HepG2 (cell line): ENCODE measurements around the gene PPDPF. TPM values are rescaled to one million over a fixed set of nuclear protein-coding genes. Genes with fewer than 3 reads are reported as not detected.

Source experiments
- ATAC-seq: fragments of 200-7000 bp; cut with Tn5 transposase; 3 replicates; pipeline ENCODE4 v1.9.1; 2020; ENCODE audit warnings: mild to moderate bottlenecking, moderate library complexity
- BruUV-seq: library from RNA; stranded (reverse); fragments of 400-500 nt; replicated peaks from 2 replicates; lab custom pipeline; 2021; lab: Mats Ljungman, UMichigan
- CTCF ChIA-PET: fragments of 300-600 bp; formaldehyde crosslinking; extraction: SDS; loops from one replicate; lab custom pipeline; 2021; ENCODE audit warnings: low total read pairs, inconsistent platforms, low intra/inter-chr PET ratio; lab: Yijun Ruan, JAX
- POLR2A ChIA-PET: fragments of 350-600 bp; sonication (Branson Sonifier 250); formaldehyde crosslinking; loops from one replicate; lab custom pipeline; 2020; ENCODE audit warnings: antibody characterized with exemption, inconsistent platforms; lab: Yijun Ruan, JAX
- DNase-seq: peaks from one replicate; pipeline ENCODE4 v3.0.0-alpha.2; 2015; ENCODE audit warnings: low spot score
- FAIRE-seq: peaks from 3 replicates; lab custom pipeline; 2011; peaks lifted over from hg19 to GRCh38; lab: Jason Lieb, UNC
- H2AFZ ChIP-seq: one replicate; pipeline ENCODE4 v1.6.1; 2011; ENCODE audit warnings: low read length, inconsistent platforms
- H3K27ac ChIP-seq: fragments of 300-600 bp; 3 replicates; pipeline ENCODE4 v1.8.0; 2011; ENCODE audit warnings: mixed run types, mild to moderate bottlenecking, mixed read lengths, low read length, inconsistent platforms; ENCODE audit not compliant: insufficient read depth; ENCODE audit errors: extremely low read length
- H3K27me3 ChIP-seq, 2 experiments: fragments of 200-600 bp in 1 of 2; 2 replicates in 1 of 2; 3 replicates in 1 of 2; pipeline versions ENCODE4 v1.6.0 to v1.8.0; 2011; ENCODE audit warnings: low read length in 2 of 2, mild to moderate bottlenecking in 2 of 2, moderate library complexity in 2 of 2, inconsistent platforms in 1 of 2; ENCODE audit not compliant: insufficient read depth in 2 of 2, control insufficient read depth in 1 of 2
- H3K36me3 ChIP-seq, 2 experiments: fragments of 200-600 bp in 1 of 2; replicated peaks in 1 of 2; 2 replicates in 1 of 2; 3 replicates in 1 of 2; pipeline versions ENCODE4 v1.5.1 to v1.8.0; 2011; ENCODE audit warnings: low read length in 2 of 2, inconsistent platforms in 1 of 2; ENCODE audit not compliant: insufficient read depth in 2 of 2, control insufficient read depth in 1 of 2
- H3K4me1 ChIP-seq: 2 replicates; pipeline ENCODE4 v1.5.1; 2012; ENCODE audit warnings: low read length, inconsistent platforms; ENCODE audit not compliant: insufficient read depth
- H3K4me2 ChIP-seq: 2 replicates; pipeline ENCODE4 v1.6.0; 2011; ENCODE audit warnings: low read depth, low read length, inconsistent platforms
- H3K4me3 ChIP-seq, 3 experiments: fragments of 200-600 bp in 1 of 3; sonication (generic), shearing (Covaris generic) in 1 of 3; replicated peaks in 1 of 3; 2 replicates each; pipeline ENCODE4 v1.5.1; 2011 to 2016; ENCODE audit warnings: low read length in 3 of 3, inconsistent platforms in 2 of 3, low read depth in 2 of 3, mild to moderate bottlenecking in 2 of 3, control low read depth in 1 of 3, mixed read lengths in 1 of 3; ENCODE audit not compliant: insufficient read depth in 1 of 3
- H3K79me2 ChIP-seq: one replicate; pipeline ENCODE4 v1.6.1; 2011; ENCODE audit warnings: low read length, inconsistent platforms; ENCODE audit not compliant: insufficient read depth
- H3K9ac ChIP-seq: 2 replicates; pipeline ENCODE4 v1.6.0; 2011; ENCODE audit warnings: mild to moderate bottlenecking, low read depth, low read length, inconsistent platforms; ENCODE audit not compliant: insufficient read depth
- H3K9me3 ChIP-seq: 2 replicates; pipeline ENCODE4 v1.5.1; 2012; ENCODE audit warnings: mild to moderate bottlenecking, low read length
- H4K20me1 ChIP-seq: 2 replicates; pipeline ENCODE4 v1.6.0; 2011; ENCODE audit warnings: inconsistent platforms, mild to moderate bottlenecking, low read length, moderate library complexity; ENCODE audit not compliant: insufficient read depth
- CAMTA2 ChIP-seq: sonication (generic); formaldehyde crosslinking; IDR thresholded peaks from 2 replicates; pipeline ENCODE4 v1.4.0; 2020; ENCODE audit warnings: mild to moderate bottlenecking, missing genetic modification reagents, borderline replicate concordance
- DMAP1 ChIP-seq: IDR thresholded peaks from 2 replicates; pipeline ENCODE4 v1.6.1; 2016
- HOXA3 ChIP-seq: sonication (generic); formaldehyde crosslinking; IDR thresholded peaks from 2 replicates; pipeline ENCODE4 v1.5.0; 2020; ENCODE audit warnings: missing genetic modification reagents
- JDP2 ChIP-seq: sonication (generic); formaldehyde crosslinking; IDR thresholded peaks from 2 replicates; pipeline ENCODE4 v1.8.1; 2022; ENCODE audit warnings: missing genetic modification reagents, borderline replicate concordance
- LCORL ChIP-seq, 2 experiments: fragments of 450-650 bp in 1 of 2; sonication (generic) in 1 of 2; formaldehyde crosslinking in 1 of 2; IDR thresholded peaks; 2 replicates each; pipeline versions ENCODE4 v1.5.0 to v1.6.1; 2017 to 2020; ENCODE audit warnings: antibody characterized with exemption in 1 of 2, missing genetic modification reagents in 1 of 2
- MEIS2 ChIP-seq: sonication (generic); formaldehyde crosslinking; IDR thresholded peaks from 2 replicates; pipeline ENCODE4 v1.9.0; 2021; ENCODE audit warnings: mild to moderate bottlenecking, missing genetic modification reagents
- TBX2 ChIP-seq: sonication (generic); formaldehyde crosslinking; IDR thresholded peaks from 2 replicates; pipeline ENCODE4 v1.5.0; 2020; ENCODE audit warnings: missing genetic modification reagents, mild to moderate bottlenecking, borderline replicate concordance
- ZNF3 ChIP-seq: IDR thresholded peaks from 2 replicates; pipeline ENCODE4 v1.7.0; 2017; ENCODE audit warnings: inconsistent platforms
- ZNF441 ChIP-seq: sonication (generic); formaldehyde crosslinking; IDR thresholded peaks from 2 replicates; pipeline ENCODE4 v1.7.0; 2021; ENCODE audit warnings: missing genetic modification reagents, borderline replicate concordance
- ZNF792 ChIP-seq: IDR thresholded peaks from 2 replicates; pipeline ENCODE4 v1.6.1; 2016
- WGBS: methylation state at CpG from one replicate; pipeline ENCODE4 v1.1.6; 2017; ENCODE audit warnings: low lambda C conversion rate; 5-methylcytosine and 5-hydroxymethylcytosine counted together
- in situ Hi-C: cut with HindIII; loops from 2 replicates; pipeline ENCODE4 v1.10.0; 2017; ENCODE audit warnings: low pct_unique_long_range_greater_than_20kb; ENCODE audit not compliant: extremely low pct_ligation_motif_present
- intact Hi-C: fragments of 100-400 bp; cut with micrococcal nuclease; formaldehyde crosslinking; loops from one replicate; pipeline ENCODE4 v1.10.0; 2022; ENCODE audit not compliant: unreplicated experiment
- polyA plus RNA-seq, 8 experiments: library from polyadenylated mRNA; depleted of rRNA in 3 of 8; stranded (reverse) in 7 of 8; unstranded in 1 of 8; fragments of >200 nt; fragmentation: Illumina TruSeq in 4 of 8; extraction: Trizol in 4 of 8; gene quantifications; 2 replicates each; pipeline versions ENCODE4 v1.2.1 to v1.2.3, GENCODE V29; 2011 to 2016; ENCODE audit warnings: low read depth in 4 of 8, missing spikeins in 1 of 8, mixed read lengths in 1 of 8; ENCODE audit not compliant: insufficient read depth in 1 of 8
- total RNA-seq, 5 experiments: library from RNA; depleted of rRNA; stranded (reverse); fragments of >200 nt; fragmentation: Illumina TruSeq; extraction: Trizol; gene quantifications; 2 replicates each; pipeline ENCODE4 v1.2.3, GENCODE V29; 2016; ENCODE audit warnings: low read depth in 1 of 5
- TF ChIP-seq, protein P1 (sequence below): sonication (generic); formaldehyde crosslinking; IDR thresholded peaks from 2 replicates; pipeline ENCODE4 v1.4.0; 2020; ENCODE audit warnings: missing genetic modification reagents
- TF ChIP-seq, protein P2 (sequence below): sonication (generic); formaldehyde crosslinking; IDR thresholded peaks from 2 replicates; pipeline ENCODE4 v1.4.0; 2020; ENCODE audit warnings: mild to moderate bottlenecking, missing genetic modification reagents
- TF ChIP-seq, protein P3 (sequence below): sonication (generic); formaldehyde crosslinking; IDR thresholded peaks from 2 replicates; pipeline ENCODE4 v1.5.0; 2020; ENCODE audit warnings: mild to moderate bottlenecking, missing genetic modification reagents, moderate library complexity
- TF ChIP-seq, protein P4 (sequence below): sonication (generic); formaldehyde crosslinking; IDR thresholded peaks from 2 replicates; pipeline ENCODE4 v1.5.1; 2020; ENCODE audit warnings: mild to moderate bottlenecking, moderate library complexity, missing genetic modification reagents

PPDPF gene
- total and polyA plus RNA-seq, 2 of the 13 experiments (the other 11 are each of a cell fraction or from before 2014, with no cell fraction given), result 1.8 to 7.0 TPM

DNA sequence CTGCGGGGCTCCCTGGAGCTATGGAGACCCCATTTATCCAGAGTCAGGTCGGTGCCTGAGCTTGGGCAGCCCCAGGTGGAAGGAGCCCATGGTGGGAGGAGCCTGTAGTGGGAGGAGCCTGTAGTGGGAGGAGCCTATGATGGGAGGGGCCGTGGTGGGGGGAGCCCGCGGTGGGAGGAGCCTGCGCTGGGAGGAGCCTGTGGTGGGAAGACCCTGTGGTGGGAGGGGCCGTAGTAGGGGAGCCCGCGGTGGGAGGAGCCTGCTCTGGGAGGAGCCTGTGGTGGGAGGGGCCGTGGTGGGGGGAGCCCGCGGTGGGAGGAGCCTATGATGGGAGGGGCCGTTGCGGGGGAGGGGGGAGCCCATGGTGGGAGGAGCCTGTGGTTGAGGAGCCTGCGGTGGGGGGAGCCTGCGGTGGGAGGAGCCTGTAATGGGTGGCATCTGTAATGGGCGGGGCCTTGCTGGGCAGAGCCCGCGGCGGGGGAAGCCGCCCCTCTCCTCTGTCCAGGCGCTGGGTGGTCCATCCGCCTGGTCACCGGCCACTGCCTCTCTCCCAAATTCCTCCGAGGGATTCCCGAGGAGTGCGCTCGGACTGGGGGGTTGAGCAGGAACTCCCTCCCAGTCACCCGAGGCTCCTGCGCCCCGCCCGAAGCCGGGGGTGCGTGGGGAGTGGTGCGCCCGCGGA is 32.8 kb downstream of the PPDPF start (continued):
- TF ChIP-seq, protein P1, sequence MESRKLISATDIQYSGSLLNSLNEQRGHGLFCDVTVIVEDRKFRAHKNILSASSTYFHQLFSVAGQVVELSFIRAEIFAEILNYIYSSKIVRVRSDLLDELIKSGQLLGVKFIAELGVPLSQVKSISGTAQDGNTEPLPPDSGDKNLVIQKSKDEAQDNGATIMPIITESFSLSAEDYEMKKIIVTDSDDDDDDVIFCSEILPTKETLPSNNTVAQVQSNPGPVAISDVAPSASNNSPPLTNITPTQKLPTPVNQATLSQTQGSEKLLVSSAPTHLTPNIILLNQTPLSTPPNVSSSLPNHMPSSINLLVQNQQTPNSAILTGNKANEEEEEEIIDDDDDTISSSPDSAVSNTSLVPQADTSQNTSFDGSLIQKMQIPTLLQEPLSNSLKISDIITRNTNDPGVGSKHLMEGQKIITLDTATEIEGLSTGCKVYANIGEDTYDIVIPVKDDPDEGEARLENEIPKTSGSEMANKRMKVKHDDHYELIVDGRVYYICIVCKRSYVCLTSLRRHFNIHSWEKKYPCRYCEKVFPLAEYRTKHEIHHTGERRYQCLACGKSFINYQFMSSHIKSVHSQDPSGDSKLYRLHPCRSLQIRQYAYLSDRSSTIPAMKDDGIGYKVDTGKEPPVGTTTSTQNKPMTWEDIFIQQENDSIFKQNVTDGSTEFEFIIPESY (CRISPR knock-in tag), result 0 out of 2 replicates have a peak, but pooled peaks have one; percentile 7
- TF ChIP-seq TBX2 (CRISPR knock-in tag), result peak; percentile 13; the same call in 1 of the 2 replicates

DNA sequence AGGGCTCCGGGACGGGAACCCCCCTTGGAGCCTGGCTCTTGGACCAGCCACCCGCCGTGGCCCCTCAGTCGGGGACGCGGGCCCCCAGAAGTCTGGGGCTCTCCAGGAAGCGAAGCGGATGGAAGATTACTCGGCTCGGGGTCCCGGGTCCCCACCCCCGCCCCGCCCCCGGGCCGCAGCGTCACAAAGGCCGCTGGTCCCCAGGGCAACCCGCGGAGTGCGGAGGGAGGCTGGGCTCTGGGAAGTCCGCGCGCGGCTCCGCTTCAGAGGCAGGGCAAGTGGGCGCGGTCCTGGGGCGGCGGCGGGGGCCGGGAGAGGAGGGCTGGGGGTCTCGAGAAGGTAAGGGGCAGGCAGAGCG is 33.3 kb downstream of the PPDPF start, which contains the start of gene FNDC11:
TSS of gene FNDC11 (plus strand) at position 227 of the 358 bp plus-strand sequence. CDS start 1,505 bp downstream, outside the sequence.
- intact Hi-C loops, result no loop called here
- FAIRE-seq, result no peak
- TF ChIP-seq, protein P2, sequence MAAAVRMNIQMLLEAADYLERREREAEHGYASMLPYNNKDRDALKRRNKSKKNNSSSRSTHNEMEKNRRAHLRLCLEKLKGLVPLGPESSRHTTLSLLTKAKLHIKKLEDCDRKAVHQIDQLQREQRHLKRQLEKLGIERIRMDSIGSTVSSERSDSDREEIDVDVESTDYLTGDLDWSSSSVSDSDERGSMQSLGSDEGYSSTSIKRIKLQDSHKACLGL (CRISPR knock-in tag), result peak; percentile 32; the same call in 1 of the 2 replicates
- TF ChIP-seq, protein P3, sequence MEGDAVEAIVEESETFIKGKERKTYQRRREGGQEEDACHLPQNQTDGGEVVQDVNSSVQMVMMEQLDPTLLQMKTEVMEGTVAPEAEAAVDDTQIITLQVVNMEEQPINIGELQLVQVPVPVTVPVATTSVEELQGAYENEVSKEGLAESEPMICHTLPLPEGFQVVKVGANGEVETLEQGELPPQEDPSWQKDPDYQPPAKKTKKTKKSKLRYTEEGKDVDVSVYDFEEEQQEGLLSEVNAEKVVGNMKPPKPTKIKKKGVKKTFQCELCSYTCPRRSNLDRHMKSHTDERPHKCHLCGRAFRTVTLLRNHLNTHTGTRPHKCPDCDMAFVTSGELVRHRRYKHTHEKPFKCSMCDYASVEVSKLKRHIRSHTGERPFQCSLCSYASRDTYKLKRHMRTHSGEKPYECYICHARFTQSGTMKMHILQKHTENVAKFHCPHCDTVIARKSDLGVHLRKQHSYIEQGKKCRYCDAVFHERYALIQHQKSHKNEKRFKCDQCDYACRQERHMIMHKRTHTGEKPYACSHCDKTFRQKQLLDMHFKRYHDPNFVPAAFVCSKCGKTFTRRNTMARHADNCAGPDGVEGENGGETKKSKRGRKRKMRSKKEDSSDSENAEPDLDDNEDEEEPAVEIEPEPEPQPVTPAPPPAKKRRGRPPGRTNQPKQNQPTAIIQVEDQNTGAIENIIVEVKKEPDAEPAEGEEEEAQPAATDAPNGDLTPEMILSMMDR (CRISPR knock-in tag), result no peak
- TF ChIP-seq LCORL (IDR thresholded peaks at IDR 0.05) (no peak), LCORL (CRISPR knock-in tag; IDR thresholded peaks at IDR 0.05) (no peak), ZNF3 (CRISPR knock-in tag) (no peak), MEIS2 (no peak), CAMTA2 (CRISPR knock-in tag) (no peak), HOXA3 (CRISPR knock-in tag) (peak; percentile 8; the same call in 1 of the 2 replicates), ZNF792 (no peak), DMAP1 (CRISPR knock-in tag) (no peak), ZNF441 (CRISPR knock-in tag) (no peak), JDP2 (CRISPR knock-in tag) (no peak)
- TF ChIP-seq, protein P4, sequence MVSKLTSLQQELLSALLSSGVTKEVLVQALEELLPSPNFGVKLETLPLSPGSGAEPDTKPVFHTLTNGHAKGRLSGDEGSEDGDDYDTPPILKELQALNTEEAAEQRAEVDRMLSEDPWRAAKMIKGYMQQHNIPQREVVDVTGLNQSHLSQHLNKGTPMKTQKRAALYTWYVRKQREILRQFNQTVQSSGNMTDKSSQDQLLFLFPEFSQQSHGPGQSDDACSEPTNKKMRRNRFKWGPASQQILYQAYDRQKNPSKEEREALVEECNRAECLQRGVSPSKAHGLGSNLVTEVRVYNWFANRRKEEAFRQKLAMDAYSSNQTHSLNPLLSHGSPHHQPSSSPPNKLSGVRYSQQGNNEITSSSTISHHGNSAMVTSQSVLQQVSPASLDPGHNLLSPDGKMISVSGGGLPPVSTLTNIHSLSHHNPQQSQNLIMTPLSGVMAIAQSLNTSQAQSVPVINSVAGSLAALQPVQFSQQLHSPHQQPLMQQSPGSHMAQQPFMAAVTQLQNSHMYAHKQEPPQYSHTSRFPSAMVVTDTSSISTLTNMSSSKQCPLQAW, result no peak
- TF ChIP-seq, protein P1 (CRISPR knock-in tag), result 0 out of 2 replicates have a peak, but pooled peaks have one; percentile 24

More for the DNA sequence above, 33.3 kb downstream of the PPDPF start, which contains the start of gene FNDC11:
- CTCF ChIA-PET, result no interaction called here
- 43% methylated on average over 32 of the region's 34 CpGs for WGBS
- no peak within 1 kb of the TSS for H2AFZ ChIP-seq
- peaks cover 33% of the 10 kb centered on the region for H3K4me1 ChIP-seq
- H3K27ac ChIP-seq, result no peak within 1 kb of the TSS
- no peak for ATAC-seq
- H3K36me3 ChIP-seq, result no peaks in the 10 kb centered on the region
- BruUV-seq, result no TSS peak
- no peaks in the 10 kb centered on the region for H3K9me3 ChIP-seq
- peak within 1 kb of the TSS in 2 of 3 experiments; percentile 32 to 65; a peak in 3 of 6 replicates for H3K4me3 ChIP-seq
- no peak within 1 kb of the TSS for H3K9ac ChIP-seq
- H4K20me1 ChIP-seq, result no peaks in the 10 kb centered on the region
- peaks cover 12 to 32% of the 10 kb centered on the region in 2 experiments; a peak in 4 of 5 replicates for H3K27me3 ChIP-seq
- POLR2A ChIA-PET, result interaction anchor here (1.2 to 1.9 kb wide), 3 partner anchors 11 to 20 kb away, joined by 3 to 5 read pairs (median 5); partner anchors contain the start of gene HELZ2
- peak within 1 kb of the TSS; percentile 38 for H3K4me2 ChIP-seq
- no peak for DNase-seq
- H3K79me2 ChIP-seq, result no peaks in the 10 kb centered on the region
- in situ Hi-C loops, result no loop called here
